ENCODE results near the gene QARS1.

GRCh38 chr3:49132073-49132436 lies 27.5 kb upstream of the QARS1 start:
- no peak for TF ChIP-seq CTCF (IDR thresholded peaks at IDR 0.05)
- no peak for TF ChIP-seq POLR2A (IDR thresholded peaks at IDR 0.05)

Data from heart left ventricle (tissue), 13 donors.